Activated CD4-positive, alpha-beta memory T cell treated with anti-CD3 and anti-CD28 coated beads for 36 hours (primary cell): ENCODE measurements around the gene QRFP. TPM values are rescaled to one million over a fixed set of nuclear protein-coding genes. Genes with fewer than 3 reads are reported as not detected.
A peak's percentile ranks its signal among the peaks of the same experiment; 100 is the strongest.

Experiments
- CTCF ChIA-PET: fragments of 350-600 bp; sonication (Branson Sonifier 250); formaldehyde crosslinking; loops from one replicate; lab custom pipeline; 2021; ENCODE audit warnings: antibody characterized with exemption, inconsistent platforms; lab: Charles Lee
- POLR2A ChIA-PET: fragments of 350-600 bp; sonication (Branson Sonifier 250); formaldehyde crosslinking; loops from one replicate; lab custom pipeline; 2021; ENCODE audit warnings: antibody characterized with exemption; lab: Charles Lee
- DNase-seq: peaks from one replicate; pipeline ENCODE4 v3.0.0-alpha.2; 2020
- H3K27ac Mint-ChIP-seq: one replicate; pipeline ENCODE4 v1.8.0; 2021; ENCODE audit warnings: mixed read lengths
- H3K27me3 Mint-ChIP-seq: one replicate; pipeline ENCODE4 v1.8.0; 2021; ENCODE audit warnings: mixed read lengths
- H3K36me3 Mint-ChIP-seq: one replicate; pipeline ENCODE4 v1.8.0; 2021; ENCODE audit warnings: mixed read lengths
- H3K4me1 Mint-ChIP-seq: one replicate; pipeline ENCODE4 v1.8.0; 2021; ENCODE audit warnings: low read depth, mixed read lengths
- H3K4me3 Mint-ChIP-seq: one replicate; pipeline ENCODE4 v1.8.0; 2021; ENCODE audit warnings: mild to moderate bottlenecking, mixed read lengths
- H3K9me3 Mint-ChIP-seq: one replicate; pipeline ENCODE4 v1.8.0; 2021; ENCODE audit warnings: mixed read lengths
- intact Hi-C: fragments of 100-400 bp; cut with micrococcal nuclease; formaldehyde crosslinking; loops from one replicate; pipeline ENCODE4 v1.15.1; 2023
- total RNA-seq, 2 experiments: library from RNA; stranded (reverse); gene quantifications; one replicate each; pipeline ENCODE4 v1.2.3, GENCODE V29; 2021

QRFP gene
- total RNA-seq, 2 experiments from 2014 or later = not detected

GRCh38 chr9:130874783-130875182, 21.8 kb downstream of the QRFP start:
- no peaks in the 10 kb centered on the region for H3K27me3 Mint-ChIP-seq
- CTCF ChIA-PET = interaction anchor here (0.7 kb wide), 1 partner anchor 106 kb away, joined by 3 read pairs; no protein-coding TSS in a partner anchor
- DNase-seq = no peak

DNA sequence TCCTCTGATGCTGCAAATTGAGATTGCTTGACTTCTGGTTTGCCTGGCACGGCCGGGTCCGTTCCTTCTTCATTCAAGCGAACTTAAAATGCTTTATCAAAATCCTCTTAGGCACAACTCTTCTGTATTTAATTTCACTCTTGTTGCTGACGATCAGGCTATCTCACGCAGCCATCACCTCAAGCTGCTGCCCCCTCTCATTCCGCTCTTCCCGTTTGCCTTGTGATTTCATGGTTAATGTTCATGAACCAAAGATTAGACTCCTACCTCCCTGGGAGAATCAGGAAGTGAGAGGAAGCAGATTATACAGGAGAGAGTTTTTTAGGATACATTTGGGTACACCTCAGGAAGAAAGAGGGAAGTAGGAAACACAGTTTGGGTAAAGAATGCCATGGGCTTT, 22.6 kb downstream of the QRFP start:
- POLR2A ChIA-PET = no interaction called here
- intact Hi-C loops = no loop called here
- Mint-ChIP-seq H3K9me3 (no peaks in the 10 kb centered on the region), H3K36me3 (peaks cover 9% of the 10 kb centered on the region), H3K4me1 (no peaks in the 10 kb centered on the region), H3K27ac (no peak overlapping the region), H3K27me3 (no peaks in the 10 kb centered on the region), H3K4me3 (no peak overlapping the region)
- CTCF ChIA-PET = no interaction called here
- DNase-seq = no peak

More at GRCh38 chr9:130874783-130875182, 21.8 kb downstream of the QRFP start:
- peaks cover 16% of the 10 kb centered on the region for H3K36me3 Mint-ChIP-seq
- H3K9me3 Mint-ChIP-seq = no peaks in the 10 kb centered on the region
- intact Hi-C loops = no loop called here
- no peak overlapping the region for H3K27ac Mint-ChIP-seq
- no peaks in the 10 kb centered on the region for H3K4me1 Mint-ChIP-seq
- H3K4me3 Mint-ChIP-seq = no peak overlapping the region
- POLR2A ChIA-PET = no interaction called here

DNA sequence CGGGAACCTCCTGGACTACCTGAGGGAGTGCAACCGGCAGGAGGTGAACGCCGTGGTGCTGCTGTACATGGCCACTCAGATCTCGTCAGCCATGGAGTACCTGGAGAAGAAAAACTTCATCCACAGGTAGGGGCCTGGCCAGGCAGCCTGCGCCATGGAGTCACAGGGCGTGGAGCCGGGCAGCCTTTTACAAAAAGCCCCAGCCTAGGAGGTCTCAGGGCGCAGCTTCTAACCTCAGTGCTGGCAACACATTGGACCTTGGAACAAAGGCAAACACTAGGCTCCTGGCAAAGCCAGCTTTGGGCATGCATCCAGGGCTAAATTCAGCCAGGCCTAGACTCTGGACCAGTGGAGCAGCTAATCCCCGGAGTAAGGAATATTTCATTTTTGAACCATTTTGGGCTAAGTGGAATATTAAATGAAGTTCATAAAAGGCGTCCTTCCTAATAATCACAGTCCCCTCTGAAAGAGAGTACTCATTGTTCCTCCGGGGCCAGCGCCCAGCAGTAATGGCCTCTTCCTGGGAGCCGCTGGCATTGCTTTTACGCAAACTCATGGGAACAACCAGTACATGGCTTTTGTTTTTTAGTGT, 23.6 kb downstream of the QRFP start:
- intact Hi-C loops = no loop called here
- ChIA-PET CTCF (no interaction called here), POLR2A (no interaction called here)
- DNase-seq = no peak
- no peak overlapping the region for H3K4me3 Mint-ChIP-seq
- H3K9me3 Mint-ChIP-seq = no peaks in the 10 kb centered on the region
- H3K27me3 Mint-ChIP-seq = no peaks in the 10 kb centered on the region
- peaks cover 9% of the 10 kb centered on the region for H3K36me3 Mint-ChIP-seq
- no peaks in the 10 kb centered on the region for H3K4me1 Mint-ChIP-seq
- H3K27ac Mint-ChIP-seq = no peak overlapping the region

DNA sequence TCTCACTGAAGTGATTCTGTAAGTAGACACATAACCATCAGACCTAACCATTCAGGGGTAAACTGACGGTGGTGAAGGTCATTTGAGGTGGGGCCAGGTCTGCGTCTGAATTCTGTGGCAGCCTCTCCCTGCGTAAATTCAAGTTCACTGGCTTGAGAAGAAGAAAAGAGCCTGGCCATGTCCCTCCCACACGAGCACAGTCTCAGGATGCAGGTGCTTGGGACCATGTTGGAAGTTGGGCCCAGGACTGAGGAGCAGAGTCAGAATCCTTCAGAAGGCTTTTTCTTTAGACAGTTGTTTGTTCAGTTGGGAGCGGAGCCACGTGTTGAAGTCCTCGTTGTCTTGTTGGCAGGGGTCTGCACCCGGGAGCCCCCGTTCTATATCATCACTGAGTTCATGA, 24.1 kb downstream of the QRFP start:
- Mint-ChIP-seq H3K27me3 (no peaks in the 10 kb centered on the region), H3K9me3 (no peaks in the 10 kb centered on the region), H3K27ac (no peak overlapping the region), H3K36me3 (peaks cover 9% of the 10 kb centered on the region), H3K4me1 (no peaks in the 10 kb centered on the region), H3K4me3 (no peak overlapping the region)
- intact Hi-C loops = no loop called here
- POLR2A ChIA-PET = no interaction called here
- CTCF ChIA-PET = interaction anchor here (1.3 kb wide), 1 partner anchor 13 kb away, joined by 3 read pairs; no protein-coding TSS in a partner anchor
- no peak for DNase-seq

- no peak overlapping the region for H3K4me3 Mint-ChIP-seq
- intact Hi-C loops = no loop called here
- CTCF ChIA-PET = interaction anchor here (0.9 to 1.3 kb wide), 2 partner anchors 13 to 174 kb away, joined by 3 to 4 read pairs; no protein-coding TSS in a partner anchor
- no peak overlapping the region for H3K27ac Mint-ChIP-seq
- POLR2A ChIA-PET = no interaction called here
- DNase-seq = no peak
- peaks cover 9% of the 10 kb centered on the region for H3K36me3 Mint-ChIP-seq
- H3K9me3 Mint-ChIP-seq = no peaks in the 10 kb centered on the region
- H3K27me3 Mint-ChIP-seq = no peaks in the 10 kb centered on the region
- no peaks in the 10 kb centered on the region for H3K4me1 Mint-ChIP-seq
Observed at GRCh38 chr9:130872093-130872492, 24.5 kb downstream of the QRFP start.

- Mint-ChIP-seq H3K9me3 (no peaks in the 10 kb centered on the region), H3K4me3 (no peak overlapping the region), H3K4me1 (no peaks in the 10 kb centered on the region), H3K27me3 (no peaks in the 10 kb centered on the region), H3K36me3 (peaks cover 9% of the 10 kb centered on the region), H3K27ac (no peak overlapping the region)
- ChIA-PET CTCF (interaction anchor here (0.9 to 2.1 kb wide), 3 partner anchors 12 to 175 kb away, joined by 3 to 12 read pairs (median 4); no protein-coding TSS in a partner anchor), POLR2A (no interaction called here)
- intact Hi-C loops = no loop called here
- DNase-seq = no peak
Observed at GRCh38 chr9:130871395-130872062, 25.1 kb downstream of the QRFP start.

DNA sequence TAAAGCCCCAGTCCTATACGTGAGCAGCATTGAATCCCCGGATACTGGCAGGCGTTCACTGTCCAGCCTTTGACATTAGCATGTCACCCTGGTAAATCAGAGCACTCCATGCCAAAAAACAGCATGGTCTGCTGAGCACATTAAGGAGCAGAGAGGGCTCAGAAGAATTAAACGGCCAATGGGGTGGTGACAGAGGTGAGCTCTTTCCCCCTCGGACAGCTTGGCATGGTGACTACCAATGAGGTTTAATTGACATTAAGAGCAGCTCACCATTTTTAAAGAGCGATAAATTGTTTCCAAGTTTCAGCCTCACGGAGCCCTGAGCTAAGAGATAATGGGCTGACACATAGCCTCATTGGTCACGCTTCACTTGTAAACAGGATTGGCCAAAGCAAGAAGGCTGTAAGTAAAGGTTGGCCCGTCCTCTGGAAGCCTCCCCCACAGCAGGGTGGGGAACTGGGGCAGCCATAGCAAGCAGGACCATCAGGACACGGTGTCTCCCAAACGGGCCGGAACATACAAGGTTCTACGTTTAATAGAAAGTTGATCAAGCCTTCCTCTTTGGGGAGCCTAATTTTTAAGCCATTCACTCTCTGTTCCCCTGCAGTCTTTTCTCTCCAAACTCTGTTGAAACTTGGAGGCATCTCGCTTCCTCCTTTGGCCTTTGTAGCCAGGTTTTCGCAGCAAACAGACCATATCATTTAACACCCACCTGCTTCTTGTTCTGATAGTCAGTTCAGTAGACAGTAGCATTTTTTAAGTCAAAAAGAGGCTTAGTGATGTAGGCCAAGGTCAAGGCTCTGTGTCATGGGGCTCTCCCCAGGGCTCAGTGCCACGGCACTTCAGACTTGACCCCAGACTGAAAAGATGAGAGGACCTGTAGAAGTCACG, 25.9 kb downstream of the QRFP start:
- Mint-ChIP-seq H3K36me3 (peaks cover 9% of the 10 kb centered on the region), H3K4me3 (no peak overlapping the region), H3K27ac (no peak overlapping the region), H3K9me3 (no peaks in the 10 kb centered on the region), H3K27me3 (no peaks in the 10 kb centered on the region), H3K4me1 (no peaks in the 10 kb centered on the region)
- CTCF ChIA-PET = interaction anchor here (0.7 to 10.7 kb wide), 15 partner anchors 8 to 238 kb away, joined by 3 to 139 read pairs (median 4); no protein-coding TSS in a partner anchor
- no peak for DNase-seq
- POLR2A ChIA-PET = no interaction called here
- intact Hi-C loops = no loop called here

- intact Hi-C loops = no loop called here
- Mint-ChIP-seq H3K27me3 (no peaks in the 10 kb centered on the region), H3K9me3 (no peaks in the 10 kb centered on the region), H3K27ac (no peak overlapping the region), H3K4me3 (no peak overlapping the region), H3K4me1 (no peaks in the 10 kb centered on the region), H3K36me3 (peaks cover 9% of the 10 kb centered on the region)
- DNase-seq = no peak
- ChIA-PET POLR2A (interaction anchor here (0.7 kb wide), 1 partner anchor 22 kb away, joined by 4 read pairs; no protein-coding TSS in a partner anchor), CTCF (interaction anchor here (0.9 to 10.7 kb wide), 16 partner anchors 9 to 184 kb away, joined by 3 to 139 read pairs (median 5); no protein-coding TSS in a partner anchor)
Observed at GRCh38 chr9:130869250-130869649, 27.4 kb downstream of the QRFP start.

DNA sequence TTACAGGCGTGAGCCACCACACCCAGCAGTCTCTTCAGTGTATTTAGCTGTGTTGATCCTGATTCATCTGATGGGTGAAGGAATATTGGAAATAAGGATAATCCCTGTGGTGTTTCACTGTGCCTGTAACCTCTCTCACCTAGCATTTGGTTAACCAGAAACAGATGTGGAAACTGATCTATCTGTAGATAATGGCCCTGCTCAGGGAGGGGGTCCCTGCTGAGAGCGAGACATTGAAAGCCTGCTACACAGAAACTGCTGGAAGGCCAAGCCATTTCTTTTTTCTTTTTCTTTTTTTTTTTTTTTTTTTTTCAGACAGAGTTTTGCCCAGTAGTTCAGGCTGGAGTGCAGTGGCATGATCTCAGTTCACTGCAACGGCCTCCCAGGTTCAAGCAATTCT, 28.4 kb downstream of the QRFP start:
- DNase-seq = no peak
- Mint-ChIP-seq H3K36me3 (peaks cover 6% of the 10 kb centered on the region), H3K27ac (no peak overlapping the region), H3K4me3 (no peak overlapping the region), H3K9me3 (no peaks in the 10 kb centered on the region), H3K4me1 (no peaks in the 10 kb centered on the region), H3K27me3 (no peaks in the 10 kb centered on the region)
- ChIA-PET POLR2A (no interaction called here), CTCF (interaction anchor here (5.7 to 10.7 kb wide), 4 partner anchors 97 to 178 kb away, joined by 52 to 139 read pairs (median 62); no protein-coding TSS in a partner anchor)
- intact Hi-C loops = no loop called here

GRCh38 chr9:130867556-130867955, 29.1 kb downstream of the QRFP start:
- H3K36me3 Mint-ChIP-seq = peaks cover 7% of the 10 kb centered on the region
- intact Hi-C loops = loop anchor here (2.0 kb wide), 1 partner anchor 73 kb away; no protein-coding TSS in a partner anchor
- ChIA-PET CTCF (interaction anchor here (1.1 to 10.7 kb wide), 8 partner anchors 13 to 185 kb away, joined by 3 to 139 read pairs (median 30); no protein-coding TSS in a partner anchor), POLR2A (interaction anchor here (1.0 kb wide), 1 partner anchor 162 kb away, joined by 3 read pairs; no protein-coding TSS in a partner anchor)
- no peaks in the 10 kb centered on the region for H3K9me3 Mint-ChIP-seq
- no peak overlapping the region for H3K4me3 Mint-ChIP-seq
- DNase-seq = no peak
- no peaks in the 10 kb centered on the region for H3K27me3 Mint-ChIP-seq
- no peaks in the 10 kb centered on the region for H3K4me1 Mint-ChIP-seq
- H3K27ac Mint-ChIP-seq = no peak overlapping the region

- no peaks in the 10 kb centered on the region for H3K9me3 Mint-ChIP-seq
- ChIA-PET CTCF (interaction anchor here (0.7 to 10.7 kb wide), 21 partner anchors 12 to 184 kb away, joined by 3 to 139 read pairs (median 5); partner anchors contain the start of gene EXOSC2), POLR2A (interaction anchor here (1.0 to 1.2 kb wide), 2 partner anchors 30 to 161 kb away, joined by 3 read pairs; no protein-coding TSS in a partner anchor)
- no peaks in the 10 kb centered on the region for H3K4me1 Mint-ChIP-seq
- intact Hi-C loops = loop anchor here (1.0 to 2.0 kb wide), 2 partner anchors 74 to 181 kb away; no protein-coding TSS in a partner anchor
- no peaks in the 10 kb centered on the region for H3K27me3 Mint-ChIP-seq
- no peak overlapping the region for H3K4me3 Mint-ChIP-seq
- no peak overlapping the region for H3K27ac Mint-ChIP-seq
- DNase-seq = peak; percentile 64
- peaks cover 6% of the 10 kb centered on the region for H3K36me3 Mint-ChIP-seq
Observed at GRCh38 chr9:130866474-130866965, 30.1 kb downstream of the QRFP start.
